SK-N-SH (cell line): ENCODE results near the gene NFKB2. TPM values are rescaled to one million over a fixed set of nuclear protein-coding genes. Genes with fewer than 3 reads are reported as not detected.

Experiments
- CTCF ChIA-PET: fragments of 300-600, 350-600 bp; formaldehyde crosslinking; extraction: SDS; loops from one replicate; lab custom pipeline; 2021; lab: Yijun Ruan, JAX
- POLR2A ChIA-PET: fragments of 350-600 bp; sonication (Branson Sonifier 250); formaldehyde crosslinking; extraction: SDS; loops from one replicate; lab custom pipeline; 2020; ENCODE audit warnings: antibody characterized with exemption, inconsistent platforms; lab: Yijun Ruan, JAX
- DNase-seq: peaks from one replicate; pipeline ENCODE4 v3.0.0; 2012
- H2AFZ ChIP-seq: fragments of 200-600 bp; sonication (generic); 2 replicates; pipeline ENCODE4 v1.8.1; 2016; ENCODE audit warnings: antibody characterized with exemption, mild to moderate bottlenecking, low read depth
- H3F3A ChIP-seq: fragments of 200-600 bp; sonication (generic); replicated peaks from 2 replicates; pipeline ENCODE3; 2016; ENCODE audit warnings: antibody characterized with exemption, mild to moderate bottlenecking; ENCODE audit not compliant: insufficient read depth
- H3K27ac ChIP-seq, 2 experiments: fragments of 200-500 bp in 1 of 2; fragments of 200-600 bp in 1 of 2; sonication (Bioruptor generic) in 1 of 2; sonication (generic), shearing (Covaris generic) in 1 of 2; 2 replicates each; pipeline versions ENCODE4 v1.5.1 to v1.6.1; 2014 to 2016; ENCODE audit warnings: low read depth in 2 of 2, inconsistent platforms in 1 of 2, low read length in 1 of 2, mild to moderate bottlenecking in 1 of 2, mixed read lengths in 1 of 2
- H3K27me3 ChIP-seq: fragments of 200-600 bp; sonication (generic), shearing (Covaris generic); 2 replicates; pipeline ENCODE4 v1.6.1; 2016; ENCODE audit warnings: mixed run types; ENCODE audit not compliant: insufficient read depth
- H3K36me3 ChIP-seq, 2 experiments: fragments of 200-500 bp in 1 of 2; fragments of 200-600 bp in 1 of 2; sonication (Bioruptor generic) in 1 of 2; sonication (generic) in 1 of 2; replicated peaks in 1 of 2; 2 replicates each; pipeline versions ENCODE3 to v1.5.1; 2014 to 2016; ENCODE audit warnings: low read length in 1 of 2, mild to moderate bottlenecking in 1 of 2; ENCODE audit not compliant: insufficient read depth in 2 of 2, control insufficient read depth in 1 of 2
- H3K4me1 ChIP-seq, 2 experiments: fragments of 200-500 bp in 1 of 2; fragments of 200-600 bp in 1 of 2; sonication (Bioruptor generic) in 1 of 2; sonication (generic), shearing (Covaris generic) in 1 of 2; 2 replicates each; pipeline versions ENCODE4 v1.5.1 to v1.6.1; 2014 to 2016; ENCODE audit warnings: low read depth in 1 of 2, low read length in 1 of 2, mixed run types in 1 of 2; ENCODE audit not compliant: insufficient read depth in 2 of 2, control insufficient read depth in 1 of 2
- H3K4me2 ChIP-seq: fragments of 200-600 bp; sonication (generic), shearing (Covaris generic); 2 replicates; pipeline ENCODE4 v1.6.1; 2017; ENCODE audit warnings: mixed run types
- H3K4me3 ChIP-seq, 2 experiments: fragments of 200-500 bp in 1 of 2; fragments of 200-600 bp in 1 of 2; sonication (Bioruptor generic) in 1 of 2; sonication (generic), shearing (Covaris generic) in 1 of 2; 2 replicates each; pipeline versions ENCODE4 v1.5.1 to v1.8.1; 2014 to 2016; ENCODE audit warnings: low read depth in 2 of 2, inconsistent platforms in 1 of 2, low read length in 1 of 2, mild to moderate bottlenecking in 1 of 2, mixed read lengths in 1 of 2, moderate library complexity in 1 of 2
- H3K79me2 ChIP-seq: fragments of 200-600 bp; sonication (generic); 2 replicates; pipeline ENCODE4 v1.8.1; 2017; ENCODE audit warnings: mild to moderate bottlenecking; ENCODE audit not compliant: insufficient read depth
- H3K9ac ChIP-seq: fragments of 200-600 bp; sonication (generic); 2 replicates; pipeline ENCODE4 v1.6.1; 2017; ENCODE audit warnings: mixed run types
- H3K9me2 ChIP-seq: fragments of 200-600 bp; sonication (generic); 2 replicates; pipeline ENCODE4 v1.6.1; 2017; ENCODE audit warnings: mixed run types
- H3K9me3 ChIP-seq: fragments of 200-600 bp; sonication (generic); 2 replicates; pipeline ENCODE4 v1.6.1; 2017; ENCODE audit warnings: mixed run types, mild to moderate bottlenecking, moderate library complexity
- H4K20me1 ChIP-seq: fragments of 200-600 bp; sonication (generic); 2 replicates; pipeline ENCODE4 v1.6.1; 2017; ENCODE audit warnings: mild to moderate bottlenecking, mixed run types; ENCODE audit not compliant: insufficient read depth
- ELF1 ChIP-seq: IDR thresholded peaks from 2 replicates; pipeline ENCODE4 v1.4.0; 2012
- EZH2phosphoT487 ChIP-seq: fragments of 200-600 bp; sonication (generic); IDR thresholded peaks from 2 replicates; pipeline ENCODE4 v1.6.1; 2017; ENCODE audit warnings: low read depth, mixed run types, mild to moderate bottlenecking, antibody characterized with exemption, moderate library complexity, borderline replicate concordance
- IRF3 ChIP-seq: fragments of 150-350 bp; IDR thresholded peaks from 2 replicates; pipeline ENCODE4 v1.6.1; 2016; ENCODE audit warnings: mild to moderate bottlenecking, low read depth, low read length
- JUND ChIP-seq: IDR thresholded peaks from 2 replicates; pipeline ENCODE4 v1.4.0; 2012
- NFIC ChIP-seq: IDR thresholded peaks from 2 replicates; pipeline ENCODE4 v1.4.0; 2012; ENCODE audit warnings: borderline replicate concordance
- PBX3 ChIP-seq: IDR thresholded peaks from 2 replicates; pipeline ENCODE4; 2012
- RFX5 ChIP-seq: IDR thresholded peaks from 2 replicates; pipeline ENCODE4 v1.6.1; 2012; ENCODE audit warnings: mild to moderate bottlenecking, improper control_type of control experiment, low read length
- RXRA ChIP-seq: IDR thresholded peaks from 2 replicates; pipeline ENCODE4 v1.4.0; 2012; ENCODE audit warnings: low read depth, mild to moderate bottlenecking, borderline replicate concordance
- TCF12 ChIP-seq: IDR thresholded peaks from 2 replicates; pipeline ENCODE4 v1.4.0; 2012
- USF1 ChIP-seq: IDR thresholded peaks from 2 replicates; pipeline ENCODE4 v1.4.0; 2012; ENCODE audit warnings: low read depth, borderline replicate concordance
- WGBS: methylation state at CpG from one replicate; pipeline ENCODE4 v1.1.6; 2017; ENCODE audit warnings: low lambda C conversion rate; 5-methylcytosine and 5-hydroxymethylcytosine counted together
- polyA plus RNA-seq, 3 experiments: library from polyadenylated mRNA; depleted of rRNA; stranded (reverse); fragments of >200 nt; gene quantifications; 2 replicates each; pipeline ENCODE4 v1.2.3, GENCODE V29; 2012

The NFKB2 gene
- polyA plus RNA-seq, 1 of the 3 experiments (the other 2 are of a cell fraction), result 26.6 TPM

- H3K9ac ChIP-seq, result no peak overlapping the region
- no peaks in the 10 kb centered on the region for H3K27me3 ChIP-seq
These were observed 14.3 kb downstream of the NFKB2 start for GRCh38 chr10:102409604-102410428.

More at GRCh38 chr10:102409604-102410428, 14.3 kb downstream of the NFKB2 start:
- WGBS, result 77% methylated on average over 23 of the region's 24 CpGs
- no peaks in the 10 kb centered on the region for H3K79me2 ChIP-seq
- H3K36me3 ChIP-seq, result no peaks in the 10 kb centered on the region
- peak overlapping the region in 1 of 2 experiments; percentile 56; a peak in 2 of 4 replicates for H3K27ac ChIP-seq
- H3K9me3 ChIP-seq, result no peaks in the 10 kb centered on the region
- no peaks in the 10 kb centered on the region for H3F3A ChIP-seq
- peak overlapping the region; percentile 32 to 51; a peak in 3 of 4 replicates for H3K4me3 ChIP-seq
- H2AFZ ChIP-seq, result no peak overlapping the region
- ChIA-PET POLR2A (interaction anchor here (0.8 to 1.0 kb wide), 2 partner anchors 9 to 23 kb away, joined by 3 read pairs; partner anchors contain the start of gene CUEDC2), CTCF (interaction anchor here (0.6 to 18.3 kb wide), 5 partner anchors 8 to 180 kb away, joined by 3 to 359 read pairs (median 6); partner anchors contain the start of genes FBXL15, NFKB2 and PSD)
- no peaks in the 10 kb centered on the region for H3K9me2 ChIP-seq
- H3K4me2 ChIP-seq, result peak overlapping the region; percentile 67; the same call in 1 of the 2 replicates
- TF ChIP-seq PBX3 (no peak), RXRA (no peak), RFX5 (no peak), NFIC (no peak), TCF12 (no peak), EZH2phosphoT487 (no peak), USF1 (no peak), JUND (no peak), IRF3 (no peak), ELF1 (no peak)
- H4K20me1 ChIP-seq, result no peaks in the 10 kb centered on the region
- DNase-seq, result peak; percentile 28
- peaks cover 0 to 31% of the 10 kb centered on the region in 2 experiments; a peak in 2 of 4 replicates for H3K4me1 ChIP-seq
